ENCODE measurements around the gene BICDL2.

Gene BICDL2

GRCh38 chr16:2980227-2981176 is 56.2 kb downstream of the BICDL2 start, which contains the start of gene PKMYT1:
PKMYT1 (minus strand) TSS chr16:2980446; CDS start chr16:2979657, 789 bp downstream.
- peak; percentile 96 for DNase-seq

- DNase-seq: no peak
These were observed 57.0 kb downstream of the BICDL2 start for GRCh38 chr16:2979669-2980226.
